GM21576 (cell line): ENCODE measurements around the gene ZNRF3.
"Not testable (repeated sequence)": the region's sequence is repeated elsewhere in the genome, so short reads cannot be mapped to it uniquely, and the experiment has no call there.

ENCODE experiments used
- ATAC-seq: cut with Tn5 transposase; IDR thresholded peaks from one replicate; pipeline ENCODE4 v1.9.1; 2021; ENCODE audit warnings: mild to moderate bottlenecking, moderate library complexity; ENCODE audit not compliant: unreplicated experiment

ZNRF3 gene

GRCh38 chr22:29003552-29003951 is 120.2 kb downstream of the ZNRF3 start:
- no peak for ATAC-seq

GRCh38 chr22:29003975-29004646 is 120.7 kb downstream of the ZNRF3 start:
- ATAC-seq, result no peak

- ATAC-seq, result no peak
Observed at GRCh38 chr22:29004647-29005371, 121.4 kb downstream of the ZNRF3 start.

GRCh38 chr22:29005754-29006153 is 122.4 kb downstream of the ZNRF3 start:
- ATAC-seq, result not testable (repeated sequence)

- no peak for ATAC-seq
Observed at GRCh38 chr22:29006346-29006745, 123.0 kb downstream of the ZNRF3 start.

- no peak for ATAC-seq
Observed at GRCh38 chr22:29009148-29009547, 125.8 kb downstream of the ZNRF3 start.

- no peak for ATAC-seq
Observed at GRCh38 chr22:29011240-29012100, 128.1 kb downstream of the ZNRF3 start.

- no peak for ATAC-seq
Observed at GRCh38 chr22:29012101-29012433, 128.7 kb downstream of the ZNRF3 start.

GRCh38 chr22:29012952-29013351 is 129.6 kb downstream of the ZNRF3 start:
- ATAC-seq, result no peak

- ATAC-seq, result no peak
Observed at GRCh38 chr22:29014293-29014692, 130.9 kb downstream of the ZNRF3 start.

- no peak for ATAC-seq
Observed at GRCh38 chr22:29014773-29015172, 131.4 kb downstream of the ZNRF3 start.

GRCh38 chr22:29016067-29016938 is 132.9 kb downstream of the ZNRF3 start:
- ATAC-seq, result no peak

GRCh38 chr22:29018293-29019189 is 135.2 kb downstream of the ZNRF3 start:
- ATAC-seq, result no peak

GRCh38 chr22:29022101-29022817 is 138.9 kb downstream of the ZNRF3 start:
- ATAC-seq, result no peak

GRCh38 chr22:29023172-29023796 is 139.9 kb downstream of the ZNRF3 start:
- no peak for ATAC-seq

GRCh38 chr22:29026579-29026978 is 143.2 kb downstream of the ZNRF3 start:
- no peak for ATAC-seq

- no peak for ATAC-seq
Observed at GRCh38 chr22:29028468-29028867, 145.1 kb downstream of the ZNRF3 start.

- ATAC-seq, result no peak
Observed at GRCh38 chr22:29029202-29030000, 146.0 kb downstream of the ZNRF3 start.
